Effector CD8-positive, alpha-beta T cell (primary cell): ENCODE results near the gene WIZ.

Source experiments
- DNase-seq: peaks from one replicate; lab custom pipeline; 2025; lab: John Stamatoyannopoulos, UW

WIZ gene

DNA sequence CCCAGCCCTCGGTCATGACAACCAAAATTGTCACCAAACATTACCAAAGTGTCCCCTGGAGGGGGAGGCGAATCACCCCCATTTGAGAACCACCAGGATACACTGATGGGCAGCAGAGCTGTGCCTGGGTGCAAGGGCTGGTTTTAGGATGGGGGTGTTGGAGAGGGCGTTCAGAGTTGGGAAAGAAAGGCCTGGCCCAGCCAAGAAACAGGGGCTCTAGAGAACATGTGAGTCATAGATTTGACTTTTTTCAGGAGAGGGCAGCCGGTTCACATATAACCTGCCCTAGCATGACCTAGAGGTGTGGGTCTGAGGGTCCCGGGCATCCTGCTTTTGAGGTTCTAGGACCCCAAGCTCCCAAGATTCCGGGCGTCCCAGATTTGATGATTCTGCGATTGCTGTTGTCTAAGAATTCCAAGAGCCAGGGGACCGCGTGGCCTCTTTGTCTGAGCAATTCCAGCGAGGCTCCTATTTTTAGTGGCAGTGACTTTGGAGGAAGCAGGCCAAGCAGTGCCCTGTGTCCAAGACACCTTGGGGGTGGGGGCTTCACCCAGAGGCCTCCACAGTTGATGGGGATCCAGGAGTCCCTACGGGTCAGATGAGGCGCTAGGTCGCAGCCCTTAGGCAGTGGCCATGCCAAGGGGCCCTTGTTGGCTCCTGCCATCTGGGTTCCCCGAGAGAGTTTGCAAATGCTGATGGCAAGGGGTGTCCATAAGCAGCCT lies 5.1 kb downstream of the WIZ start:
- DNase-seq = no peak

DNA sequence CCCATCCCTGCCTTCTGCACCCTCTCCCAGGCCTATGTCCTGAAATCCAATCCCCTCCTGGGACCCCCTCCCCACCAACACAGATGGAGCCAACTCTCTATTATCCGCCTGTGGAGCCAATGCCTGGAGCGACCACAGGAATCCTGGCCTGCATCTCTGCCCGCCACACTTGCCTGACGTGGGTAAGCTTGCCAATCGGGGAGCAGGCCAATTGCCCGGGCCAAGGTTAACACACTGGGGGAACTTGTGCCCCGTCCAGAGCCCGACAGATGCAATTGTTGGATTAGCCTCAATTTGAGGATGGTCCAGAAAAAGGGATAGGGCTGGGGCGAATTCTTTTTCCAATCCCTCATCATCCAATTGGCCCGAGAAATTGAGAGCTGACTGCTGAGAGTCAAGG lies 5.9 kb downstream of the WIZ start:
- DNase-seq = no peak

DNA sequence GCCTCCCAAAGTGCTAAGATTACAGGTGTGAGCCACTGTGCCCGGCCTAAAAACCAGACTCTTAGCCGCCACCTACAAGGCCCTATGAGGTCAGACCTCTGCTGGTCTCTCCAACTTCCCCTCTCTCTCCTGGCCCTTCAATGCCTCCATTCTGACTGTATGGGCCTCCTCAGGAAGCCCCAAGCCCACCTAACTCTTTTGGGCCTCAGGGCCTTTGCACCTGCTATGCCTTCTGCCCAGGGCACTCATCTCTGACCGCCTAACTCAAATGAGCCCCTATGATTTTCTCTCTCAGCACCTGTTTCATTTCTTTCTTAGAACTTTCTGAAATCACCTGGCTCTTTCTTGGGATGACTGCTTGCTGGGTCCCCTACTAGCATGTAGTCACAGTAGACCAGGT lies 6.4 kb downstream of the WIZ start:
- DNase-seq = no peak

DNA sequence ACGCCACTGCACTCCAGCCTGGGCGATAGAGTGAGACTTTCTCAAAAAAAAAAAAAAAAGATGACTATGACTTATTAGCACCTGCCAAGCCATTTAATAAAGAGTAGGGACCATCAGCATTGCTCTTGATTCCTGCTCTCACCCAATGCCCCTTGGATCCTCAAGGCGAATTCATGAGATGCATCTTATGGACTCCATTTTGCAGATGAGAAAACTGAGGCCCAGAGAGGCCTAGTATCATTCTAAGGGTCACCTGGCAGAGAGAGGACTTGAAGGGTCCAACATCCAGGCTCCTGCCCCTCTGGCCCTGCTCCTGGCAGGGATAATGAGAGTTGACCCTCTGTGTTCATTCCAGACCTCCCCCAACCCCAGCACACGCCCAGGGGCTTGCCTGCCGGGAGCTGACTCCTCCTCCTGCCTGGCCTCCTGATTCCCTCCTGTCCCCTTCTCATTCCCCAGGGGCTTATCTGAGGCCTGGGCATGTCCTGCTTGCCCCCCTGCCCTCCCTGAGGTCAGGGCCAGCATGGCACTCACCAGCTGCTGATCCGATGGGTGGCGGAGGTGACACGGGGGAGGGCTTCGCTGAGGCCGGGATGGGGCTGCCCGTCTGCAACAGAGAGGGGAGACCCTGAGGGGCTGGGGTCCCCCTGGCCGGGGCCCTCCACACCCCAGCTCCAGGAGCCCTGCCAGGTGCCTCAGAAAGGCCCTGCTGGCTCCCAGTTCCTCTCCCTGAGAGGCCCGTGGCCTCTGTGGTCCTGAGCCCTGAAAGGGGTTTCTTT lies 7.4 kb downstream of the WIZ start:
- no peak for DNase-seq

DNA sequence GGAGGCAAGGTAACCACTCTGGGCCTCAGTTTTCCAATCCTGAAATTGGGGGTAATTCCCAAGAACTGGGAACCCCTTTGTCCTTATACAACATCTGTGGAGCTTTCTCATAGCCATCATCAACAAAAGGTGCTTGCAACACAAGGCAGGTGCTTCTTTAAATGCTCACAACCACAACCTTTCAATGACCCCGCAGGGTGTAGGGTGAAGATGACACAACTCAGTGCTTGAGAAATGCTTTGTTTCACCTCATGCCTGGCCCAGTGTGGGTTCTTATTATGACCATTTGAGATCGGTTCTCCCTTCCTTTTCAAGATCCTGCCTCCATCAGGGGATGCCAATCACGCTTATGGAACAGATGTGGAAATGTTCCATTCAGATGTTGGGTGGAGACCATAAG lies 8.4 kb downstream of the WIZ start:
- no peak for DNase-seq

DNA sequence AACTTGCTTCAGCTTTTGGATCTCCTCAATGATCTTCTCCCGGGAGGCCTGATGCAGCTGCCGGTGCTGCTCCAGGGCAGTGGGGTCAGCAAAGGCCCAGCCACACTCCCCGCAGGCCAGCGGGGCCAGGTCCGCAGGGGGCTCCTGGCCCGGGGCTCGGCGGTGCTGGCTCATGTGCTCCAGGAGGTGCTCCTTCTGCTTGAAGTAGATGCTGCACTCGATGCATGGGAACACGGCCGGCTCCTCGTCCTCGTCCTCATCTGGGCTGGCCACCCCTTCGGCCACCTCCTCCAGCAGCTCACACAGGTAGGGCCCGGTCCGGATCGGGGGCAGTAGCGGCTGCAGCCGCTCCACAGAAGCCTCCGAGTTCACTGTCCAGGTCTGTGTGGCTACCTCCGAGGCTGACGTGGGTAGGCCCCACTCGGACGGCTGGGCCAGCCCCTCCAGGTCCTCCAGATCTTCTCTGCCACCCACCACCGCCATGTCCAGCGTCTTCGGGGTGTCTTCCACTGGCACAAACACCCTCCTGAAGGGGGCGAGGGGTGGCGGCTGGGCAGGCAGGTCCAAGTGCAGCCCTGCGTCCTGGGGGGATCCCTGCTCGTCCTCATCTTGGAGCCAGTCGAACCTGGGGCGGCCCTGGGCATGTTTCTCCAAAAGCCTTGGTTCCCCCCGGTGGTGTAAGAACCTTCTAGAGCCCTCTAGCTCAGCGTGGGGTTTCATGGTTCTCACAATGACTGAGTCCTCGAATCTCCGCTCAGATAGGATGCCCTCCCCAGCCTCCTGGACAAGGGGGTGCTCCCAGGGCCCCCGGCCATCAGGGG lies 9.7 kb downstream of the WIZ start:
- no peak for DNase-seq

DNA sequence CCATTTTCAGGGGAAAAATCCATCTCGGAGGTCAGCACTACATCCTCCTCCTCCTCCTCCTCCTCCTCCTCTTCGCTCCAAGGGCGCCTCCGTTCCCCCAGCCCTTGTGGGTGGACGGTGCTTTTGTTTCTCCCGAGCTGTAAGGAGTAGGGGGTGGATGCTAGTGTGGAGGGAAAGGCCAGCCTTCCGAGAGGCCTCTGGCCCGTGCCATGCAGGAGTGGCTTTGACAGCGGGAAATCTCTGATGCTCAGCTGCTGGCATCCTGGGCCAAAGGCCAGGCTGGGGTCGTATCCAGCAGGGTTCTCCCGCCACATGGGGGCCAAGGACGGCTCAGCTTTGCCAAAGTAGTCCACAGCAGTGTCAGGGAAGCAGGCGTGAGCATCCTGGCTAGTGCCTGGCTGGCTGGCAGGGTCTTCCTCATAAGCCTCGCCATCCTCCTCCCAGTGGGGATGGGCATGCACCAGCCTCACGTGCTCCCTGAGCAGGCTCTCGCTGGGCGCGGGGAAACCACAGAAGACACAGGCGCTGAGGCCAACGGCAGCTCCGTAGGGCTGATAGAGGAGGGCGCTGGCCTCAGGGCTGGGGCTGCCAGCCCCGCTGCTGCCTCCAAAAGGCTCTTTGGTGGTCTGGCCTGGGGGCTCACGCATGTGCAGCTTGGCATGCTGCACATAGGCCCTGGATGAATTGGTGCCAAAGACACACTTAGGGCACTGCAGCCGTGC lies 10.5 kb downstream of the WIZ start:
- no peak for DNase-seq

DNA sequence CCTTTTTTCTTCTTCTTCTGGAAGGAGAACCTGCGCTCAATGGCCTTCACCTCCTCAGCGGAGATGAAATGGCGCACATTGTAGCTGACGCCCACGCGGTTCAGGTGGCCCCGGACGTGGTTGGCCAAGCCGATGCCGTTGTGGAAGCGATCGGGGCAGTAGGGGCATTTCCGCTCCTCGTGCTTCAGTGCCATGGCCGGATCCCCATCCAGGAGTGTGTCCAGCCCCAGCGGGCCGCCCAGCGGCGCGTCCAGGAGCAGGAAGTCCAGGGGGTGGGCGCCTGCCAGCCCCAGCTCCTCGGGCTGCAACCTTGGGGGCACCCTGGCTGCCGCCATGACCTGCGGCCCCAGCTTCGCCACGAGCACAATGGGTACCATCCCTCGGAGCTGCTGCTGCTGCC lies 11.2 kb downstream of the WIZ start:
- no peak for DNase-seq

DNA sequence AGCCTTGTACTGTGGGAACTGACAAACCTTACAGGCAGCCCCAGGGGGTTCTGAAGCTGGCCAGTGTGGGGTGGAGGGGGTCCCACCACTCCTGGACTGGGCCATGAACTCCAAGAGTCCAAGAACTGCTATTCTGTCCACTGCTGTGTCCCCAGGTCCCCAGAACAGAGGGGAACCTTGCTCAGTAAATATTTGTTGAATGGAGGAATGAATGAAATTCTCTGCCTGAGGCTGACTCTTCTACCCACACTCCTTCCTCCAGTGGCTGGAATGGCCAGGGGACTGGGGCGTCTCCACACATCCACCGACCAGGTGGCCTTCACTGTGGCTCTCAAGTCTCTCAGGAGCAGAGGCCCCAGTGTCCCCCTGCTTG lies 11.6 kb downstream of the WIZ start:
- DNase-seq = no peak

DNA sequence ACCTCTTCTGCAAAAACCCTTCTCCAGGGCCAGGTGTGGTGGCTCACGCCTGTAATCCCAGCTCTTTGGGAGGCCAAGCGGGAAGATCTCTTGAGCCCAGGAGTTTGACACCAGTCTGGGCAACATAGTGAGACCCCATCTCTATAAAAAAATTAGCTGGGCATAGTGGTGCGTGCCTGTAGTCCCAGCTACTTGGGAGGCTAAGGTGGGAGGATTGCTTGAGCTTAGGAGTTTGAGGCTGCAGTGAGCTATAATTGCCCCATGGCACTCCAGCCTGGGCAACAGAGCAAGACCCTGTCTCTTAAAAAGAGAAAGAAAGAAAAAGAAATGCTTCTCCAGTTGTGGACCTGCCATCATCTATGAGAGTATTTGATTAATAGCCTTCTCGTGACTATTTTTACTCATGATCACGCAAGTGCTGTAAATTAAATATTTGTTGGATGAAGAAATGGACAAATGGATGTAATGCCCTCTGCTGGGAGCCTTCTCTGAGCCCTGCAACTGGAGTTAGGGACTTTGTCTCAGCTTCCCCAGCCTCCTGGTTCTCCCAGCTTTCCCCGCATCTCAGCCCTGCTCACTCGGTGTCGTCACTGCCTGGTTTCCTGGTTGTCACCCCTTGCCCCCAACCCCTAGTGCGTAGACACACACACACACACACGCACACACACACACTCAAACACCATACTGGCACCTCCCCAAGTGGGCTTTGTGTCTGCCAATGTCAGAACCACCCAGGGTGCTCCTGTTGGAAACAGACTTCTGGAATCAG lies 12.2 kb downstream of the WIZ start:
- DNase-seq = no peak

DNA sequence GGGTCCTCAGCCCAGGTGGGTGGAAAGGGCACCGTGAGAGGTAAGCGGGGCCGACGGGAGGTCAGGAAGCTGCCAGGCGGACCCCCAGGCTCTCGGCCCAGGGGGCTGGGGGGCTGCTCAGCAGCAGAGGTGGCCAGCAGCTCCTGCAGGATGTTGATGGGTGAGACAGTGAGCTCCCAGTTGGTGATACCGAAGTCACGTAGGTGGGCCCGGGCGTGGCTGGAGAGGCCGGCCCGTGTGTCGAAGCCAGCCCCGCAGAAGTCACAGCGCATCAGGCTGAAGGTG lies 13.0 kb downstream of the WIZ start:
- DNase-seq = no peak

DNA sequence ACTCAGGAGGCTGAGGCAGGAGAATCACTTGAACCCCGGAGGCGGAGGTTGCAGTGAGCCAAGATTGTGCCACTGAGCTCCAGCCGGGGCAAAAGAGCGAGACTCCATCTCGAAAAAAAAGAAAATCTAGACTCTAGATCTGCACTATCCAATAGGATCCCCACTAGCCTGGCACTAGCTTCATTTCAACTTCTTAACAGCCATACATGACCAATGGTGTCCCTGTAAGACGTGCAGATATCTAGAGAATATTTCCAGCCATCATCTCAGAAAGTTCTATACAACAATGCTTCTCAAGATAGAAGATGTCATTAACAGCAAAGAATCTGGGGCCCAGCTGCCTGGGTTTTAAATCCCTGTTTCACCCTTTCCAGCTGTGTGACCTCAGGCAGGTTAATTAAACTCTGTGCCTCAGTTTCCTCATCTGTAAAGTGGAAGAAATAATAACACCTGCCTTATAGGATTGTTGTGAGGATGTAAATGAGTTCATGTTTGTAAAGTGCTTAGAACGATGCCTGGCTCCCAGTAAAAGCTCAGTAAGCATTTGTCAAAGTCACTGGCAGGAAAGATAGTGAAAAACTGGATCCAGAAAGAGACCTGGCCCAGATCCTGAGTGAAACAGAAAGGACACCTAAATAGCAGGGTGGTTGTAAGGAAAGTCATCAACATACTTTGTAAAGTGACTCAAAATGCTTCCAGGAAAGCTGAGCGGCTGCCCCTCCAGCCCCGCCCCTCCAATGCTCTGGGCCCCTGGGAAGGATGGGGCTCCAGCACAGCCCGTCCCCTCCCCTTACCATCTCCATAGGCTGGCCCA lies 13.5 kb downstream of the WIZ start:
- DNase-seq = no peak

DNA sequence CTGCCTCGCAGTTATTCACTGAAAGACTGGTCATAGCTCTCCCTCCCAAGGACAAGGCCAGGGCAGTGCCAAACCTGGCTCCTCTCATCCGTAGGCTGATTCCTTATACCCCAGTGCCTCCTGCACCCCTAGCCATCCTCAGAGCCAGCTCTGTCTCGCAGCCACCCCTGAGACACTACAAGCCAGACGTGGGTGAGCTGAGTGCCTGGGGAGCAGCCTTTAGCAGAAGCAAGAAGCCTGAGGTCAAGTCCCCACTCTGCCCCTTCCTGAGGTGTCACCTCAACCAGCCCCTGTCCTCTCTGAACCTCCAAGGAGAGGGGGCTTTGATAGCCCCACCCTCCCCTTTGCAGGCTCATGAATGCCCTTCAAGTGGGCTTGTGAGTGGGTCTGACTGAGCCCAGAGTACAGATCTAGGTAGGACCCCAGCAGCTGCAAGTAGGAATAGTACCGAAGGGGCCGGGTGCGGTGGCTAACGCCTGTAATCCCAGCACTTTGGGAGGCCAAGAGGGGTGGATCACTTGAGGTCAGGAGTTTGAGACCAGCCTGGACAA lies 16.2 kb downstream of the WIZ start:
- no peak for DNase-seq

DNA sequence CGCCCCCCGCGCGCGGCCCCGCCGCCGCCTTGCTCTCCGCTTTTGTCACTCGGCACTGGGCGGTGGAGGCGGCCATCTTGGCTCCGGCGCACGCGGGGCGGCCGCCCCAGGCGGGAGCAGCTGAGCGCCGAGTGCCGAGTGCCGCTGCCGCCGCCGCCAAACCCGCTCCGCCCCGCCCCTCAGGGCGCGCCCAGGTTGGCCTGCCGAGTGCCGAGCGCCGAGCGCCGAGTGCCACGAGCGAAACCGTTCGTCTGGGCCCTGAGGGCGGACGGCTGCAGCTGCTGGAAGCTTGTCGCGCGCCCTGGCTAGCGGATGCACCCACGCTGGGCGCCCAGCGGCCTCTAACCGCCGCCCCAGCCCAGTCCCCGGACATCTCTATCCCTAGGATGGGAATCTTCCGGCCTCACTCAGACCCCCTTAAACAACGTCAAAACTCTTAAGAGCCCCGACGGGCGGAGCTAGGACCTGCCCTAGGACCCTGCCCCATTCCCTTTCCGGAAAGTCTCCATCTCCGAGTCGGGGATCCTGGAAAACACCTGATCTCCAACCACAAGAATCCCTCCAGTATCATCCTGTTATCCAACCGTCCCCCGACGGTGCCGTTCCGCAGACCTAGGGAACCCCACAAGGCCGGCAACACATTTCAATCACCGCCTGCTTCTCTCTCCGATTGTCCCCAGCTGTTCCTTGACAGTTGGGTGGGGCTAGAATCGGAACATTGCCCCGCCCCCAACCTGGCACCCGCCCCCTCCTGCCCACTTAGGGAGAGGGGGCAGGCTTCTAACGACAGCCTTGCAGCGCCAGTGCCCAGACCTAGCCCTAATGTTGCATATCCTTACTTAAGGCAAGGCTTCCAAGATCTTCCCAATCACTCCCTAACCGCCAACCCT lies 16.9 kb downstream of the WIZ start:
- peak; percentile 81 for DNase-seq

DNA sequence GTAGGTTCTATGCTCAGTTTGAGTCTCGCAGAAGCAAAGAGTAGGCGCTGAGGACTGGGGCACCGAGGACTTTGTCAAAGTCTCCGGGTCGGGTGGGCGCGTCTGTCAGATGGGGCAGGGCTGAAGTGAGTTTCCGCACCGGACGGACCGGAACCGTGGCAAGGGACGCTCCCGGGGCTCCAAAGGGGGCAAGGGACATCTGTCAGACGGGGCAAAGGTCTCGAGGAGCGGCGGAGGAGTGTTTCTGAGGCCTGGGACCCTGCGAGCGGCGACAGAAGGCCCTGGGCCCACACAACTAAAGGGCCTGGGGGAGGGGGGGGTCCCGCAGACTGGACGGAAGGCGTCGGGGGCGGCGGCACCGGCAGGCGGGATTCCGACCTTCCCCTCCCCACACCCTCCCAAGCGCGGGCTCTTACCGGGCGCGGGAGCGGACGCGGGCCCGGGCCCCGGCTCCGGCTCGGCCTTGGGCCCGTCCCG lies 17.7 kb downstream of the WIZ start:
- DNase-seq = no peak

DNA sequence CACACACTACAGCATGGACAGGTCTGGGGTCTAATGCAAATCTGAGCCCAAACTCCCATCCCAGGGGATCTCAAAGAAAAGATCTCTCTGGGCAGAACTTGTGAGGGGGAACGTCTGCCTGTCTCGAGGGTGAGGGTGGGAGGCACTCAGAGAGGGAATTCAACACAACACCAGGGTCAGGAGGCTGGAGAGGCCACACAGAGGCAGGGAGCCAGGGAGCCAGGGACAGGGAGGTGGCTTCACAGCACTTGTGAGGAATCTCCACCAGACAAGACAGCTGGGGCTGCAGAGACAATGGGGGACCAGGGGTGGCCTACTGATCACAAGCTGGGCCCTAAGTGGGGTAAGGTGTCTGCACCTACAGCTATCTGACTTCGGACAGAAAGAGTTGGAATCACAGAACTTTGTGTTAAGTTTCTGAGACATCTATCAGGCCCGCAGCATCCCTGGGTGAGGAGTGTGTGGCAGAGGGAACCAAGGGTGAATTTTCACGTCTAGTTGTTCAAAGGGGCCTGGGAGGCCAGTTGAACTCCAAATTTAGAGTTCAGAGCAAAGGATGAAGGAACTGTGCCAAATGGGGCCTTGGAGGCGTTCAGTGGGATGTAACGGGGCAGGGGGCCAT lies 18.2 kb downstream of the WIZ start:
- no peak for DNase-seq

DNA sequence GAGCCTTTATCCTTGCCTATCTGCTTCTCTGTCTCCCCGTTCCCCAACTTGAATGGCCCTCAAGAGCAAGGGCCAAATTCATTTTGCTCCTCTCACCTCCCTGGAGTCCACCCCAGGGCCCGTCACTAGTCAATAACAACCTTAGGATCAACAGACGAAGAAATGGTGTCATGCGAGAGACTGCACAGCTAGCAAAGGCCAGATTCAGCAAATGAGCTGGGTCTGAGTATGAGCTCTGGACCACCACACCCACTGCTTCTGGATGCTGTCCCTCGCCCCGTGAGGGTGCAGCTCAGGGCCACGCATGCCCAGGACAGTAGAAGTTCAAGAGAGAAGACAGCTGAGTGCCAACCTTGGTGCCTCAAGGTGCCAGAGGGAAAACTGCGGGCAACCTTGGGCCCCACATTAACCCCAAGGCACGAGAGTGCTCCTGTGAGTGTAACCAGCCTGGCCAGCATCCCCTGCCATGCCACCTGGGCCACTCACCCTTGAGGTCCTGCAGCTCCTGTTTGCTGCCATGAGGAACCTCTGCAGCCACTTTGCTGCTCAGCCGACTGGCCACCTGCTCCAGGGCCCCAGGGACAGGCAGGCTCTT lies 19.1 kb downstream of the WIZ start:
- DNase-seq = no peak

DNA sequence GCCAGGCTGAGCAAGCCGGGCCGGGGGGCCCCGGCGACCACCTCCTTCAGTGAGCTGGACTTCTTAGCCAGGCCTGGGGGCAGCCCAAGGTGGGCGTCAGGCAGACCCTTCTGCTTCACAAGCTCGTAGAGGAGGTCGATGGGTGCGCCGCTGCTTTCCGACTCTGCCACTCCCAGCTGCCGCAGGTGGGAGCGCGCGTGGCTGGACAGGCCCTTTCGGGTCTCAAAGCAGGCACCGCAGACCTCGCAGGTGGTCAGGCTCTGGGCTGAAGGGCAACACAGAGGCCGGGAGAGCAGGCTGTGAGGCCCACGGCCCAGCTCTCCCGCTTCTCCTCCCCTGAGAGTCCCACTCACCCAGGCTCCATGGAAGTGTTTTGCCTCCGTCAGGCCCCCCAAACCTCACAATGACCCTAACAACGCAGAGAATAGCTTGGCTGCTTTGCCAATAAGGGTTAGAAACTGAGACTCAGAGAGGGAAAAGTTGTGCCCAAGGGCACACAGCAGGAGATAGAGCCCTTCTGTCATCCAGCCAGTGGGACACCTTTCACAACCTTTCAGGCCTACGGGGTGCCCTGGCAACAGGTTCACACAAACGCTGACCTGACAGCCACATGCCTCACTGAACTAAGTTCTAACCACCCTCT lies 19.8 kb downstream of the WIZ start:
- no peak for DNase-seq
